Vagina (tissue), 2 donors: ENCODE data around the gene CLCN6. TPM values are rescaled to one million over a fixed set of nuclear protein-coding genes. Genes with fewer than 3 reads are reported as not detected.

Experiments used
- DNase-seq, 2 donors: peaks; one replicate each; pipeline ENCODE4 v3.0.0-alpha.2; 2017; ENCODE audit errors: extremely low spot score in 2 of 2
- H3K27ac ChIP-seq: fragments of 200-600 bp; sonication (generic); one replicate; pipeline ENCODE4 v1.5.1; 2019
- H3K27me3 ChIP-seq: fragments of 200-600 bp; sonication (generic); one replicate; pipeline ENCODE4 v1.5.1; 2019
- H3K36me3 ChIP-seq, 2 donors: fragments of 200-600 bp; sonication (generic); one replicate each; pipeline ENCODE4 v1.5.1; 2017 to 2019
- H3K4me1 ChIP-seq: fragments of 200-600 bp; sonication (generic); one replicate; pipeline ENCODE4 v1.5.1; 2019
- H3K4me3 ChIP-seq, 2 donors: fragments of 200-600 bp; sonication (generic); 1 replicate in 1 of 2; 2 replicates in 1 of 2; pipeline ENCODE4 v1.5.1; 2016 to 2019
- H3K9me3 ChIP-seq: fragments of 200-600 bp; sonication (generic); one replicate; pipeline ENCODE4 v1.5.1; 2019
- POLR2A ChIP-seq, 2 donors: fragments of 450-650 bp; IDR thresholded peaks; one replicate each; pipeline ENCODE4 v1.6.1; 2017; ENCODE audit warnings: antibody characterized with exemption in 2 of 2, mild to moderate bottlenecking in 2 of 2, moderate library complexity in 2 of 2
- POLR2AphosphoS5 ChIP-seq, 2 donors: sonication (generic); formaldehyde crosslinking; IDR thresholded peaks; one replicate each; pipeline ENCODE4 v1.9.0; 2017; ENCODE audit warnings: antibody characterized with exemption in 2 of 2, mild to moderate bottlenecking in 2 of 2, low read depth in 1 of 2; ENCODE audit not compliant: insufficient read depth in 1 of 2
- intact Hi-C: fragments of 100-400 bp; cut with DNase I; formaldehyde crosslinking; loops from one replicate; pipeline ENCODE4 v1.15.1; 2023
- total RNA-seq: library from RNA; depleted of rRNA; stranded (reverse); fragments of >200 nt; gene quantifications from one replicate; pipeline ENCODE4 v1.2.3, GENCODE V29; 2016
- TF ChIP-seq, protein P1 (sequence below), 3 experiments: fragments of 450-650 bp in 2 of 3; fragments of 200-600 bp in 1 of 3; sonication (generic) in 1 of 3; IDR thresholded peaks; one replicate each; pipeline ENCODE4 v1.5.1; 2017 to 2019; ENCODE audit warnings: antibody characterized with exemption in 3 of 3, mild to moderate bottlenecking in 2 of 3, moderate library complexity in 2 of 3

Gene CLCN6
- total RNA-seq, 1 donor from 2014 or later = 19.2 TPM

DNA sequence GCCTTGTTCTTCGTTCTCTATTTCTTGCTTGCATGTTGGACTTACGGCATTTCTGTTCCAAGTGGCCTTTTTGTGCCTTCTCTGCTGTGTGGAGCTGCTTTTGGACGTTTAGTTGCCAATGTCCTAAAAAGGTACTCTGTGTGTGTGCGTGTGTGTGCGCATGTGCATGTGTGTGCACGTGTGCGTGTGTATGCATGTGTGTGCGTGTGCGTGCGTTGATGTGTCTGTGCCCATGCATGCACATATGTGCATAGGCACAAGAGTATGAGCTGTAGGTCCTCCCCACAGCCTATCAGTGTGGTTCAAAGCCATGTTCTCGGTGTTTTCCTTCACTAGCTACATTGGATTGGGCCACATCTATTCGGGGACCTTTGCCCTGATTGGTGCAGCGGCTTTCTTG, 27.9 kb downstream of the CLCN6 start:
- no peak for DNase-seq
- intact Hi-C loops = no loop called here
- Histone ChIP-seq H3K4me1 (no peaks in the 10 kb centered on the region), H3K27ac (no peak overlapping the region), H3K36me3 (peaks cover 0 to 90% of the 10 kb centered on the region in 2 donors), H3K9me3 (no peaks in the 10 kb centered on the region), H3K4me3 (no peak overlapping the region), H3K27me3 (no peaks in the 10 kb centered on the region)
- TF ChIP-seq POLR2AphosphoS5 (IDR thresholded peaks at IDR 0.05; ENCODE audit: insufficient read depth in 1 of 2, low read depth in 1 of 2) (no peak), POLR2A (IDR thresholded peaks at IDR 0.05) (no peak)
- TF ChIP-seq, protein P1, sequence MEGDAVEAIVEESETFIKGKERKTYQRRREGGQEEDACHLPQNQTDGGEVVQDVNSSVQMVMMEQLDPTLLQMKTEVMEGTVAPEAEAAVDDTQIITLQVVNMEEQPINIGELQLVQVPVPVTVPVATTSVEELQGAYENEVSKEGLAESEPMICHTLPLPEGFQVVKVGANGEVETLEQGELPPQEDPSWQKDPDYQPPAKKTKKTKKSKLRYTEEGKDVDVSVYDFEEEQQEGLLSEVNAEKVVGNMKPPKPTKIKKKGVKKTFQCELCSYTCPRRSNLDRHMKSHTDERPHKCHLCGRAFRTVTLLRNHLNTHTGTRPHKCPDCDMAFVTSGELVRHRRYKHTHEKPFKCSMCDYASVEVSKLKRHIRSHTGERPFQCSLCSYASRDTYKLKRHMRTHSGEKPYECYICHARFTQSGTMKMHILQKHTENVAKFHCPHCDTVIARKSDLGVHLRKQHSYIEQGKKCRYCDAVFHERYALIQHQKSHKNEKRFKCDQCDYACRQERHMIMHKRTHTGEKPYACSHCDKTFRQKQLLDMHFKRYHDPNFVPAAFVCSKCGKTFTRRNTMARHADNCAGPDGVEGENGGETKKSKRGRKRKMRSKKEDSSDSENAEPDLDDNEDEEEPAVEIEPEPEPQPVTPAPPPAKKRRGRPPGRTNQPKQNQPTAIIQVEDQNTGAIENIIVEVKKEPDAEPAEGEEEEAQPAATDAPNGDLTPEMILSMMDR (IDR thresholded peaks at IDR 0.05) = no peak

- no peak overlapping the region for H3K4me3 ChIP-seq
- H3K36me3 ChIP-seq = peaks cover 0 to 88% of the 10 kb centered on the region in 2 donors
- TF ChIP-seq POLR2A (IDR thresholded peaks at IDR 0.05) (no peak), POLR2AphosphoS5 (IDR thresholded peaks at IDR 0.05; ENCODE audit: insufficient read depth in 1 of 2, low read depth in 1 of 2) (no peak)
- TF ChIP-seq, protein P1 (IDR thresholded peaks at IDR 0.05) = no peak
- H3K4me1 ChIP-seq = no peaks in the 10 kb centered on the region
- intact Hi-C loops = no loop called here
- no peaks in the 10 kb centered on the region for H3K27me3 ChIP-seq
- H3K9me3 ChIP-seq = no peaks in the 10 kb centered on the region
- no peak overlapping the region for H3K27ac ChIP-seq
- DNase-seq = no peak
Observed at GRCh38 chr1:11835441-11836225, 29.6 kb downstream of the CLCN6 start.

GRCh38 chr1:11836955-11837766, 31.2 kb downstream of the CLCN6 start:
- peaks cover 0 to 92% of the 10 kb centered on the region in 2 donors for H3K36me3 ChIP-seq
- no peak overlapping the region for H3K27ac ChIP-seq
- DNase-seq = no peak
- H3K27me3 ChIP-seq = no peaks in the 10 kb centered on the region
- no peak for TF ChIP-seq POLR2A (IDR thresholded peaks at IDR 0.05)
- TF ChIP-seq POLR2AphosphoS5 (IDR thresholded peaks at IDR 0.05; ENCODE audit: insufficient read depth in 1 of 2, low read depth in 1 of 2) = no peak
- TF ChIP-seq, protein P1 (IDR thresholded peaks at IDR 0.05) = no peak
- intact Hi-C loops = no loop called here
- no peaks in the 10 kb centered on the region for H3K4me1 ChIP-seq
- no peak overlapping the region for H3K4me3 ChIP-seq
- H3K9me3 ChIP-seq = no peaks in the 10 kb centered on the region

- Histone ChIP-seq H3K27me3 (no peaks in the 10 kb centered on the region), H3K27ac (no peak overlapping the region), H3K4me3 (no peak overlapping the region), H3K9me3 (no peaks in the 10 kb centered on the region), H3K4me1 (no peaks in the 10 kb centered on the region), H3K36me3 (peaks cover 0 to 87% of the 10 kb centered on the region in 2 donors)
- TF ChIP-seq, protein P1 (IDR thresholded peaks at IDR 0.05) = no peak
- TF ChIP-seq POLR2AphosphoS5 (IDR thresholded peaks at IDR 0.05; ENCODE audit: insufficient read depth in 1 of 2, low read depth in 1 of 2) (no peak), POLR2A (IDR thresholded peaks at IDR 0.05) (no peak)
- intact Hi-C loops = no loop called here
- no peak for DNase-seq
Observed at GRCh38 chr1:11837767-11838348, 31.9 kb downstream of the CLCN6 start.
